WTC11 (cell line): Measurements from ENCODE around the gene OPN1MW3. TPM values are rescaled to one million over a fixed set of nuclear protein-coding genes. Genes with fewer than 3 reads are reported as not detected.

Experiments
- ATAC-seq: fragments of 200-7000 bp; cut with Tn5 transposase; 2 replicates; pipeline ENCODE4 v1.10.0; 2021; ENCODE audit warnings: mild to moderate bottlenecking, moderate library complexity
- CTCF ChIA-PET: fragments of 300-600 bp; sonication (Branson Sonifier 250); formaldehyde crosslinking; loops from one replicate; lab custom pipeline; 2021; ENCODE audit warnings: antibody characterized with exemption; lab: Charles Lee
- POLR2A ChIA-PET: fragments of 350-600 bp; sonication (Branson Sonifier 250); formaldehyde crosslinking; loops from one replicate; lab custom pipeline; 2021; ENCODE audit warnings: antibody characterized with exemption; lab: Charles Lee
- DNase-seq: peaks from one replicate; pipeline ENCODE4 v3.0.0; 2021; ENCODE audit warnings: low spot score
- H3K27ac Mint-ChIP-seq: 2 replicates; pipeline ENCODE4 v1.8.0; 2021; ENCODE audit warnings: mixed read lengths
- H3K27me3 Mint-ChIP-seq: 2 replicates; pipeline ENCODE4 v1.8.0; 2021; ENCODE audit warnings: low read depth, mild to moderate bottlenecking, moderate library complexity, mixed read lengths
- H3K36me3 Mint-ChIP-seq: 2 replicates; pipeline ENCODE4 v1.8.0; 2021; ENCODE audit warnings: mixed read lengths
- H3K4me1 Mint-ChIP-seq: 2 replicates; pipeline ENCODE4 v1.8.0; 2022; ENCODE audit warnings: mixed read lengths
- H3K4me3 Mint-ChIP-seq: 2 replicates; pipeline ENCODE4 v1.8.0; 2021; ENCODE audit warnings: mild to moderate bottlenecking, moderate library complexity, mixed read lengths
- H3K9me3 Mint-ChIP-seq: 2 replicates; pipeline ENCODE4 v1.8.0; 2021; ENCODE audit warnings: mixed read lengths
- AFF4 ChIP-seq: sonication (generic); formaldehyde crosslinking; IDR thresholded peaks from 2 replicates; pipeline ENCODE4 v1.8.1; 2023; ENCODE audit warnings: mild to moderate bottlenecking, missing genetic modification reagents, borderline replicate concordance
- ATF6 ChIP-seq: sonication (generic); formaldehyde crosslinking; IDR thresholded peaks from 2 replicates; pipeline ENCODE4 v1.8.1; 2023; ENCODE audit warnings: mild to moderate bottlenecking, missing genetic modification reagents
- CREB1 ChIP-seq: sonication (generic); formaldehyde crosslinking; IDR thresholded peaks from 2 replicates; pipeline ENCODE4 v1.8.0; 2023; ENCODE audit warnings: mild to moderate bottlenecking, missing genetic modification reagents
- CREM ChIP-seq: sonication (generic); formaldehyde crosslinking; IDR thresholded peaks from 2 replicates; pipeline ENCODE4 v1.8.1; 2022; ENCODE audit warnings: mild to moderate bottlenecking, missing genetic modification reagents, moderate library complexity
- EMX1 ChIP-seq: fragments of 250-450 bp; sonication (Bioruptor Pico); IDR thresholded peaks from 2 replicates; pipeline ENCODE4 v1.8.0; 2021; ENCODE audit warnings: mild to moderate bottlenecking
- HMGXB4 ChIP-seq: sonication (generic); formaldehyde crosslinking; IDR thresholded peaks from 2 replicates; pipeline ENCODE4 v1.8.1; 2023; ENCODE audit warnings: mild to moderate bottlenecking, moderate library complexity, missing genetic modification reagents
- IRF2 ChIP-seq: sonication (generic); formaldehyde crosslinking; IDR thresholded peaks from 2 replicates; pipeline ENCODE4 v1.8.0; 2022; ENCODE audit warnings: low read depth, missing genetic modification reagents, borderline replicate concordance
- KAT7 ChIP-seq: sonication (generic); formaldehyde crosslinking; IDR thresholded peaks from 2 replicates; pipeline ENCODE4 v1.8.1; 2023; ENCODE audit warnings: missing genetic modification reagents, mild to moderate bottlenecking, borderline replicate concordance
- MLX ChIP-seq: sonication (generic); formaldehyde crosslinking; IDR thresholded peaks from 2 replicates; pipeline ENCODE4 v1.8.1; 2023; ENCODE audit warnings: mild to moderate bottlenecking, missing genetic modification reagents, moderate library complexity
- NFYB ChIP-seq: sonication (generic); formaldehyde crosslinking; conservative IDR thresholded peaks from 2 replicates; pipeline ENCODE4 v1.8.0; 2022; ENCODE audit warnings: low read depth, missing genetic modification reagents
- SOX15 ChIP-seq: fragments of 250-450 bp; sonication (Bioruptor Pico); IDR thresholded peaks from 2 replicates; pipeline ENCODE4 v1.9.0; 2021; ENCODE audit warnings: mild to moderate bottlenecking
- ZBTB43 ChIP-seq: sonication (generic); formaldehyde crosslinking; IDR thresholded peaks from 2 replicates; pipeline ENCODE4 v1.8.1; 2023; ENCODE audit warnings: mild to moderate bottlenecking, missing genetic modification reagents
- ZNF138 ChIP-seq: sonication (generic); formaldehyde crosslinking; conservative IDR thresholded peaks from 2 replicates; pipeline ENCODE4 v1.8.1; 2022; ENCODE audit warnings: mild to moderate bottlenecking, moderate library complexity, missing genetic modification reagents
- ZNF232 ChIP-seq: sonication (generic); formaldehyde crosslinking; IDR thresholded peaks from 2 replicates; pipeline ENCODE4 v1.8.0; 2022; ENCODE audit warnings: mild to moderate bottlenecking, missing genetic modification reagents
- ZNF396 ChIP-seq: fragments of 250-450 bp; sonication (Bioruptor Pico); IDR thresholded peaks from 2 replicates; pipeline ENCODE4 v1.8.0; 2021; ENCODE audit warnings: mild to moderate bottlenecking, moderate library complexity, borderline replicate concordance
- total RNA-seq: library from RNA; stranded (reverse); gene quantifications from 3 replicates; pipeline ENCODE4 v1.2.3, GENCODE V29; 2021
- TF ChIP-seq, protein P1 (sequence below): sonication (generic); formaldehyde crosslinking; IDR thresholded peaks from 2 replicates; pipeline ENCODE4 v1.8.0; 2022; ENCODE audit warnings: mild to moderate bottlenecking, missing genetic modification reagents
- TF ChIP-seq, protein P2 (sequence below): sonication (generic); formaldehyde crosslinking; IDR thresholded peaks from 2 replicates; pipeline ENCODE4 v1.8.0; 2022; ENCODE audit warnings: mild to moderate bottlenecking, missing genetic modification reagents
- TF ChIP-seq, protein P3 (sequence below): sonication (generic); formaldehyde crosslinking; IDR thresholded peaks from 2 replicates; pipeline ENCODE4 v1.8.1; 2022; ENCODE audit warnings: missing genetic modification reagents, borderline replicate concordance

OPN1MW3 gene
- total RNA-seq, 1 experiment from 2014 or later: not detected

DNA sequence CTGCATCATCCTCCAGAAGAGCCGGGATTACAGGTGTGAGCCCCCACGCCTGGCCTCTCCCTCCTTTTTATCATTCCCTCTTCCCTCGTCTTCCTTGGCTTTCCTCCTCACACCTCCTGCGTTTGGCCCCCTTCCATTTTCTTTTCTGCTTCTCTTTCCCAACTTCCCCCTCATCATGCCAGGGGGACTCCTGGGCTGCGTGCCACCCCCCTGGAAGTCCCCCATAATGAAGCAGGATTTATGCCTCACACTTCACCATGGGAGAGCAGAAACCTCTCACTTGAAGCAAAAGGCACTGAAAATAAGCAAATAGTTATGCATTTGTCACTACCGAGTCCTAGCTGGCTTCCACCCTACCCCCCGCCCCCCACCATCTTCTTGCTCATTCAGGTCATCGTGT is 46.1 kb downstream of the OPN1MW3 start:
- Mint-ChIP-seq H3K4me1 (peaks cover 1% of the 10 kb centered on the region), H3K27ac (no peak overlapping the region), H3K9me3 (no peaks in the 10 kb centered on the region), H3K36me3 (no peaks in the 10 kb centered on the region), H3K4me3 (no peak overlapping the region), H3K27me3 (no peaks in the 10 kb centered on the region; the same call in 1 of the 2 replicates)
- ChIA-PET POLR2A (no interaction called here), CTCF (no interaction called here)
- ATAC-seq (no peak), DNase-seq (no peak)
- TF ChIP-seq, protein P1, sequence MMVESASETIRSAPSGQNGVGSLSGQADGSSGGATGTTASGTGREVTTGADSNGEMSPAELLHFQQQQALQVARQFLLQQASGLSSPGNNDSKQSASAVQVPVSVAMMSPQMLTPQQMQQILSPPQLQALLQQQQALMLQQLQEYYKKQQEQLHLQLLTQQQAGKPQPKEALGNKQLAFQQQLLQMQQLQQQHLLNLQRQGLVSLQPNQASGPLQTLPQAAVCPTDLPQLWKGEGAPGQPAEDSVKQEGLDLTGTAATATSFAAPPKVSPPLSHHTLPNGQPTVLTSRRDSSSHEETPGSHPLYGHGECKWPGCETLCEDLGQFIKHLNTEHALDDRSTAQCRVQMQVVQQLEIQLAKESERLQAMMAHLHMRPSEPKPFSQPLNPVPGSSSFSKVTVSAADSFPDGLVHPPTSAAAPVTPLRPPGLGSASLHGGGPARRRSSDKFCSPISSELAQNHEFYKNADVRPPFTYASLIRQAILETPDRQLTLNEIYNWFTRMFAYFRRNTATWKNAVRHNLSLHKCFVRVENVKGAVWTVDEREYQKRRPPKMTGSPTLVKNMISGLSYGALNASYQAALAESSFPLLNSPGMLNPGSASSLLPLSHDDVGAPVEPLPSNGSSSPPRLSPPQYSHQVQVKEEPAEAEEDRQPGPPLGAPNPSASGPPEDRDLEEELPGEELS (CRISPR knock-in tag): no peak
- TF ChIP-seq SOX15 (CRISPR knock-in tag) (no peak), CREB1 (CRISPR knock-in tag) (no peak), HMGXB4 (CRISPR knock-in tag) (no peak), ATF6 (CRISPR knock-in tag) (no peak), ZBTB43 (no peak), EMX1 (CRISPR knock-in tag) (no peak), MLX (CRISPR knock-in tag) (no peak), CREM (no peak), AFF4 (CRISPR knock-in tag) (no peak), ZNF138 (no peak)
- TF ChIP-seq, protein P2, sequence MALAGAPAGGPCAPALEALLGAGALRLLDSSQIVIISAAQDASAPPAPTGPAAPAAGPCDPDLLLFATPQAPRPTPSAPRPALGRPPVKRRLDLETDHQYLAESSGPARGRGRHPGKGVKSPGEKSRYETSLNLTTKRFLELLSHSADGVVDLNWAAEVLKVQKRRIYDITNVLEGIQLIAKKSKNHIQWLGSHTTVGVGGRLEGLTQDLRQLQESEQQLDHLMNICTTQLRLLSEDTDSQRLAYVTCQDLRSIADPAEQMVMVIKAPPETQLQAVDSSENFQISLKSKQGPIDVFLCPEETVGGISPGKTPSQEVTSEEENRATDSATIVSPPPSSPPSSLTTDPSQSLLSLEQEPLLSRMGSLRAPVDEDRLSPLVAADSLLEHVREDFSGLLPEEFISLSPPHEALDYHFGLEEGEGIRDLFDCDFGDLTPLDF (CRISPR knock-in tag): no peak

DNA sequence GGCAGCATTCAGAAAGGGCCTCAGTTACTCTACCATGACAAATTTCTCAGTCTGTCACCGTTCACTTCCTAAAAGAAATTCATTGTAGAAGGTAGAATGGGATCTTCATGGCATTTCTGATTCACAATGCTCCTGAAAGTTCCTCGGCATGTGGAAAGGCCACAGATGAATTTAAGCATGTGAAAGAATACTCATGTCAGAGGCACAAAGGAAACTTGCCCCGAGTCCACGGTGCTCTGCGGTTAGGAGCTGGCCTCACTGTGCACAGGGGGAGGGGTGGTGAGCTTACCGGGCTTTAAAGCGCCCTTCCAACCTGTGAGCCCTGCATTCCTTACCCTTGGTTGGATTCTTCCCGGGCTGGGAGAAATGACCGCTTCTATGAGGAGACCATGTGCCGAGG is 47.5 kb downstream of the OPN1MW3 start:
- ChIA-PET POLR2A (no interaction called here), CTCF (interaction anchor here (1.5 kb wide), 1 partner anchor 12 kb away, joined by 5 read pairs; no protein-coding TSS in a partner anchor)
- no peaks in the 10 kb centered on the region for H3K9me3 Mint-ChIP-seq
- H3K4me3 Mint-ChIP-seq: no peak overlapping the region
- ATAC-seq: no peak
- DNase-seq: no peak
- peaks cover 3% of the 10 kb centered on the region for H3K4me1 Mint-ChIP-seq
- no peak overlapping the region for H3K27ac Mint-ChIP-seq
- H3K36me3 Mint-ChIP-seq: no peaks in the 10 kb centered on the region
- H3K27me3 Mint-ChIP-seq: no peaks in the 10 kb centered on the region; the same call in 1 of the 2 replicates
- TF ChIP-seq ZNF396 (CRISPR knock-in tag) (no peak), IRF2 (CRISPR knock-in tag) (no peak), KAT7 (CRISPR knock-in tag) (no peak), ZNF232 (no peak), NFYB (CRISPR knock-in tag) (no peak)
- TF ChIP-seq, protein P3, sequence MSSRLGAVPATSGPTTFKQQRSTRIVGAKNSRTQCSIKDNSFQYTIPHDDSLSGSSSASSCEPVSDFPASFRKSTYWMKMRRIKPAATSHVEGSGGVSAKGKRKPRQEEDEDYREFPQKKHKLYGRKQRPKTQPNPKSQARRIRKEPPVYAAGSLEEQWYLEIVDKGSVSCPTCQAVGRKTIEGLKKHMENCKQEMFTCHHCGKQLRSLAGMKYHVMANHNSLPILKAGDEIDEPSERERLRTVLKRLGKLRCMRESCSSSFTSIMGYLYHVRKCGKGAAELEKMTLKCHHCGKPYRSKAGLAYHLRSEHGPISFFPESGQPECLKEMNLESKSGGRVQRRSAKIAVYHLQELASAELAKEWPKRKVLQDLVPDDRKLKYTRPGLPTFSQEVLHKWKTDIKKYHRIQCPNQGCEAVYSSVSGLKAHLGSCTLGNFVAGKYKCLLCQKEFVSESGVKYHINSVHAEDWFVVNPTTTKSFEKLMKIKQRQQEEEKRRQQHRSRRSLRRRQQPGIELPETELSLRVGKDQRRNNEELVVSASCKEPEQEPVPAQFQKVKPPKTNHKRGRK: no peak
- TF ChIP-seq, protein P2 (CRISPR knock-in tag): no peak
